NCI-H2227 treated with DMSO at 0.1 percent for 48 hours (cell line): Measurements from ENCODE around the gene CLCN3.
"Not testable (repeated sequence)": the region's sequence is repeated elsewhere in the genome, so short reads cannot be mapped to it uniquely, and the experiment has no call there.

Source experiments
- DNase-seq: peaks from one replicate; lab custom pipeline; 2025; lab: John Stamatoyannopoulos, UW

CLCN3 gene

GRCh38 chr4:169707958-169708643, 87.7 kb downstream of the CLCN3 start:
- DNase-seq: no peak

DNA sequence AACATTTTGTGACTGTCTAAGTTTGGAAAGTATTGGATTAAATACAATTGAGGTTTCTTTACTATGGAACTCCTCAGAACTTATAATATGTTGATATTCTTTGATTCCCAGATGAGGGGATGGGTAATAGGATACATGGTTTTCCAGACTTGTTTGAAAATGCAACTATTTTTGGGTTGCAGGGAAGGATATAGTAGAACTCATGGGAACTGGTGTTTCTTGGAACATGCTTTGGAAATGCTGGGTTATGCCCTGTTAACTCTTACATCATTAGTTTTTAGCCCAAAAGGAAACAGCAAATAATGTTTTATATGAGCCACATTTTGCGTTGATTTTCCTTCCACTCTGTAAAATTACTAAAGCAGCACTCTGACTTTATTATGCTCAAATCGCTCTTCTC, 95.4 kb downstream of the CLCN3 start:
- DNase-seq: no peak

DNA sequence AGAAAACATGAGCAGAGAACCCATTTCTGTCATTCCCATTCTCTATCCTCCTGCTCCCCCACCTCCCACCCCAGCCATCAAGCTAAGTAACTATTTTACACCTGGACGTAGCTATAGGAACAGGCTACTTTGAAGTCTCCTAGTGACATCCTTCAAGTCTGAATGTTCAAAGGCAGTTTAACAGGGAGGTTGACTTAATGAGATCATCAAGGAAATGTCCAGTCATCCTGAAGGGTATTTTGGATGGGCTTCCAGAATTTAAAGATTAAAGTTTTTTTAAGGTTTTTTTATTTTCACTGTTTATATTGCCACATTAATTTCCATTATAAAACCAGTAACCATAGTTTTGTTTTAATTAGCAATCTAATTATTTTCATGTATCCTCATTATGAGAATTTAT, 96.3 kb downstream of the CLCN3 start:
- DNase-seq: no peak

- no peak for DNase-seq
Measured at GRCh38 chr4:169720529-169720928, 100.2 kb downstream of the CLCN3 start.

DNA sequence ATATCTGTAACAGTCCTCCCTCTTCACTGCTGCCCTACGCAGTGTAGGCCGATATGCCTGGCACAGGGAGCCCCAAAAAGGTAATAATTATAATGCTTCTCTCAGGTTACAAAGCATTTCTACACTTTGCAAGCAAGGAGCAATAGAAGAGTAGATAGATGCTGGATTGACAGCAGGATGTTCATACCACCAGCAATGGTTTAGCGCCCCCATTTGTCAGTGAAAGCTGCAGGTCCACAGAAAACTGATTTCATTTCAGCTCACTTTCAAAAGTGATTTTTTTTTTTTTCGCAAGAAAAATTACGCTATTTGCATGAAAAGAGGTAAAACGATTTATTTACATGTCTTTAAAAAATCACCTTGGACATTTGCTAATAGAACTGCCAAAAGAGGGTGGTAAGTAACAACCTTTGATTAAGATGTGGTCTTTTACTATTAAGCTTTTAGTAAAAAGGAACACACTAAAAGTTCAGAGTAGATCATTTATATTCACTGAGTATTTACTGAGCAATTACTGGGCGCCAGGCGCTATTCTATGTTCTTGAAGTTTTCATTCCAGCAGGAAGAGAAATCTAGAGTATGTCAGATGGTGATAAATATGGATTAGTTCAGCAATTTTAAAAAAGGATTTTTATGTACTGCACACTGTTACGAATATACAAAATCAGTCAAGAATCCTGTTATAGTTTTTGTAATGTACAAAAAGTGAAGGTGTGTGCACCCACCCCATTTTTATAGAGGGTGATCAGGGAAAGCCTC, 103.0 kb downstream of the CLCN3 start:
- peak; percentile 1 for DNase-seq

DNA sequence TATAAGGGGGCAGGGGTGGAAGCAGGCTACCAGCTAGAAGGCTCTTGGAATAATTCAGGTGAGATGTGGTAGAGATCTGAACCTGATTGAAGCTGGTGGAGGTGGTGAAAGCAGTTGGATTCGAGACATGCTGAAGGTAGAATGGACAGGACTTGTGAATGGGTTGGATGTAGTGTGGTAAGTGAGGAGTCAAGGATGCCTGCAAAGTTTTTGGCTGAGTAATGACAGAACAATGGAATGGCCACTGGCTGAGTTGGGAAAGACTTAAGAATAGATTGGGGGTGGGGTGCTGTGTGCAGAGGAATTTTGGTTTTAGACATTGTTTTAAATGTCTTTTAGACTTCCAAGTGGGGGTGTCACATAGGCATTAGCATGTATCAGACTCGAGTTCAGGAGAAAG, 103.9 kb downstream of the CLCN3 start:
- no peak for DNase-seq

DNA sequence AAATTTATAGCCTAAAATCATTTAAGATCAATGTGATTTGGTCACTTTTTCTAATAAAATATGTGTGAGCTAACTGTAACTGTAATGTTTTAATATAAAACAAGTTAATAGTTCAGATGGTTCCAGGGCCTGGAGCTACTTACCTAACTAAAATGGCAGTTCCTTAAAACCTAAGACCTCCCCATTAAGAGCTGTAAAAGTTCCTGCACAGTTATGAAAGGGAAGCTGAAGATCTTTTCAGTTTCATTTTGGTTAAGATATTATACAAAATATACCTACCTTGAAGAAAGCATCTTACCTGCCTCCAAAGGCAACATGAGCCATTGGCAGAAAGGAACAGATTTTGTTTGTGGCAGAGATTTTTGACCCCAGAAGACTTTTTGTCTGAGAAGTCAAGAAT, 107.2 kb downstream of the CLCN3 start:
- DNase-seq: no peak

DNA sequence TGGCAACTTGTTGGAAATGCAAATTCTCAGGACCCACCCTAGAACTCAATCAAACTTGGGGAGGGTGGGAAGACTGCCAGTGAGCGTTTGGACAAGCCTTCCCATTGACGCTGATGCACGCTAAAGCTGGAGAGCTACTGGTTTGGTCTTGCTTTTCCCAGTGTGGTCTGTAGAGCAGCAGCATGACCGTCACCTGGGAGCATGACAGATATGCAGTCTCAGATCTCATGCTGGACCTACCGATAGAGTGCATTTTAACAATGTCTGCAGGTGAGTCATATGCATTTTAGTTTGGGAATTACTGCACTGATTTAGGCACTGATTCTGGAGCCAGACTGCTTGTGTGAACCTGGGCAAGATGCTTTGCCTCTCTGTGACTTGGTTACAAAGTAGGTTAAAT, 110.2 kb downstream of the CLCN3 start:
- no peak for DNase-seq

GRCh38 chr4:169738604-169739003, 118.2 kb downstream of the CLCN3 start:
- DNase-seq: not testable (repeated sequence)

GRCh38 chr4:169741569-169741968, 121.2 kb downstream of the CLCN3 start:
- no peak for DNase-seq

DNA sequence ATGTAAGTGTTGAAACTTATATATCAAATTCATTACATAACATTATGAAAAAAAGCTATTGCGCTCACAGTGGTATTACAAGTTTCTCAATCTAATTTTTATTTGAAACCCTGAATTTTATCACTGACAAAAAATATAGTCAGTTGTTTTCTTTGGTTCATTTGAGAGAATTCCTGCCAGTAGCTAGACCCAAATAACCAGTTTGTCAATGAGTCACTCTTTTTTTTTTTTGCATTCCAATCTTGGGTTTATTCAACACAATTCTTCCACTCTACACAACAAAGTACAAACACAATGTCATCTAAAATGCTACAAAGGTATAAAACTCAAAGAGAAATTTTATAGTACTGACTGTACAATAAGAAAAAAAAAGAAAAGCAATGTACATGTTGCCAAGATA, 124.2 kb downstream of the CLCN3 start:
- DNase-seq: no peak

DNA sequence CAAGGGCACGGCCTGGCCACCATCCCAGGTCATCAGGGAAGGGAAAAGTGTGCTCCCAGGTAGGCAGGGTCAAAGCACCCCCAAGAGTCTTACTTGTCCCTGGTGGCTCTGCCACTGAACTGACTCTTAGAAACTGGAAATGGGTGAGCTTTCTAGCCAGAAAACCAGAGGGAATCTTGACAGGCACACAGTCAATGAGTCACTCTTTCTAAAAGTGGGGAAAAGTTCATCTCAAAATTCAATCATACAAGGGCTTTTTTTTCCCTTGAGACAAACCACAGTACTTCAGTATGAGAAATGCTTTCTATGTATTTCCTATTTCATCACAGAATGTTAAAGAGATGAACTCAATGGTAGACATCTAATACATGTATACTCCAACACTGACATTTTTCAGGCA, 124.9 kb downstream of the CLCN3 start:
- DNase-seq: no peak

DNA sequence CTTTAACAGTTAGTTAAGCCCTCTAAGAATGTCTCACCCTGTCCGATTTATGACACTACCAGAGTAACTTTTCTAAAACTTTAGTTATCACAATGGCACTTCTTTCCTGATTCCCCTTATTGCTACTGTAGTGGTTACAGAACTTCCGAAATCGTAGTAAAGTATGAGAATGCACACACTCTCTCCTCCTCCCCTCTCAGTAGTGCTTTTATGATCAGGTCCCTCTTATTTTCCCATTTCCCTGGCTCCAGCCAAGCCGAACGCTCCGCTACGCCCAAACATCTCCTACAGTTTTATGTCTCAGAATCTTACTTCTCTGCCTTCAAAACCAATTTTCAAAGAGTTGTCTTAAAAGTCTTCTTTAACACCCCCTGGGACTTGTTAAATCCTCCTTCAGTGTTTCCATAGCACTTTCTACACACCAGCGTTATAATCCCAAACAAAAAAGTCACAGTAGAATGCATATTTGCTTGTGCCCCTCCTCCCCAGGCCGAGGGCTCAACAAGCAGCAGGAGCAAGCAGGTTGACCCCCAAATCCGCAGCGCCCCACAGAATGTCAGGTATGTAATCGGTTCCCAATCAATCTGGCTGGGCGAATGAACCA, 136.7 kb downstream of the CLCN3 start:
- no peak for DNase-seq

- peak; percentile 94 for DNase-seq
Measured at GRCh38 chr4:169757575-169758184, 137.3 kb downstream of the CLCN3 start, which contains the start of gene HPF1. HPF1 (minus strand) TSS chr4:169757944; CDS start chr4:169757877, 67 bp downstream.

- no peak for DNase-seq
Measured at GRCh38 chr4:169758401-169758962, 138.1 kb downstream of the CLCN3 start.

- DNase-seq: no peak
Measured at GRCh38 chr4:169761846-169762245, 141.5 kb downstream of the CLCN3 start.

DNA sequence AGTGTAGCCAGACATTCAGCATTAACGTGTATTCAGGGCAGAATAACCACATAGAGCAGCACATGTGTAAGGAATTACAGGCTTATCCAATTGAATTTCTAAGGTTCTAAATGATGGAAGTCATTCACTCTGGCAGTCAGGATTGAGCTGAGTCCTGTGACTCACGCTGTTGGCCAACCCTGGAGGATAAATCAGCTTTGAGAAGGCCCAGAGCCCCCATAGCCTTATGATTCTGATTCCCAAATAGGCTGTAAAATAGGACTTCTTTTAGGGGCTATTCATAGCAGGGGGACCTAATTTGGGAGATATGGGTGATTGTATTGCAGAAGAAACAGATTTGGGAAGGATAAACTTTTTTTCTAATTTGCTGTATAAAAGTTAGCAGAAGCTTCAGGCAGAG, 145.5 kb downstream of the CLCN3 start:
- no peak for DNase-seq

DNA sequence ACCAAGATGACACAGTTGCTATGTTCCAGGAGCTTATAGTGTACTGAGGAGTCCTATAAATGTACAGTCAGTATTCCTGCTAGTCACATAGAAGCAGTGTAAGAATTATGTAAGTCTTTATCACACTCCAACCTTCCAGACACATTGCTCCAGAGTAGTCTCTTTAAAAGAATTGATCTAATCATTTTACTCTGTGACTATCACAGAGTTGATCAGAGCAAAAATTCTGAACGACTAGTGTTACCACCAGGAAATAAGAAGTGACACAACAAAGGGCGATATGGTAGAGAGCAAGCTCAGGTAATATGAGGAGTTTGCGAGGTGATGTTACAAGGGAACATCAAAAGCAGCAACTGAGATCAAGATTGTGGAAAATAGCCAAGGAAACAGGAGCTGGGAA, 146.4 kb downstream of the CLCN3 start:
- no peak for DNase-seq

GRCh38 chr4:169768385-169768784, 148.0 kb downstream of the CLCN3 start:
- DNase-seq: no peak

- DNase-seq: no peak
Measured at GRCh38 chr4:169770416-169770815, 150.0 kb downstream of the CLCN3 start.

DNA sequence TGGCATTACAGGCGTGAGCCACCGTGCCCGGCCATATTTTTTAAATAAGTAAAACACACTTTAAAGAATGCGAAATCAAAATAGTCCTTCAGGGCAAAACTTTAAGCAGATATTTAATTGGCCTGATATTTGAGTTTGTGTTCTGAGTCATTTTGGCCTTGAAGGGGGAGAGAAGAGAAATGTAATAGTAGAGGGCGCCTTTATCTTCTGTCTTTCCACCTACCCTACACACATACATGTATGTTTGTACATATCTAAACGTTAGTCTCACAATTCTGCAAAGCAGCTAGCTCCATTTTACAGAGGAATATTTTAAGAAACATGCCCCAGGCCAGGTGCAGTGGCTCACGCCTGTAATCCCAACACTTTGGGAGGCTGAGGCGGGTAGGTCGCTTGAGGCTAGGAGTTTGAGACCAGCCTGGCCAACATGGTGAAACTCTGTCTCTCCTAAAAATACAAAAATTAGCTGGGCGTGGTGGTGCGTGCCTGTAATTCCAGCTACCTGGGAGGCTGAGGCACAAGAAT, 151.2 kb downstream of the CLCN3 start:
- DNase-seq: not testable (repeated sequence)
